Ureter (tissue), 1 donor: Measurements from ENCODE around the gene DCTN2. TPM values are rescaled to one million over a fixed set of nuclear protein-coding genes. Genes with fewer than 3 reads are reported as not detected.
"Not testable (repeated sequence)": the region's sequence is repeated elsewhere in the genome, so short reads cannot be mapped to it uniquely, and the experiment has no call there.

Experiments
- DNase-seq: peaks from one replicate; pipeline ENCODE4 v3.0.0-alpha.2; 2020; ENCODE audit warnings: low spot score
- total RNA-seq: library from RNA; stranded (reverse); gene quantifications from one replicate; pipeline ENCODE4 v1.2.4, GENCODE V29; 2023
- donor health status: DM: yes; HTN: yes; CAD: no.

Gene DCTN2
- total RNA-seq, 1 donor from 2014 or later, result 104 TPM

- DNase-seq, result no peak
These were observed 18.0 kb downstream of the DCTN2 start for GRCh38 chr12:57528831-57529555.

DNA sequence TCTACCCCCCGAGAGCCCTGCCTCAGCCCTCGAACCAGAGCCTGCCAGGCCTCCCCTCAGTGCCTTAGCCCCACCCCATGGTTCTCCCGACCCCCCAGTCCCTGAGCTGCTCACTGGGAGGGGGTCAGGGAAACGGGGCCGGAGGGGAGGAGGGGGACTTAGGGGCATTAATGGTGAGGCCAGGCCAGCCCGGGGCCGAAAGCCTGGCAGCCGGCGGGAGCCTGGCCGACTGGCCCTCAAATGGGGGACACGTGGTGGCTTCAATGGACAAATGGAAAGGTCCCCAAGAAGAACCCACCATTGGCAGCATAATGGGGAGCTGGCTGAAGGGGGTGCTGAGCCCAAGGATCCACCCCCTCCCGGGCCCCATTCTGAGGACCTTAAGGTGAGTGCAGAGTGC, 18.8 kb downstream of the DCTN2 start:
- no peak for DNase-seq

GRCh38 chr12:57527184-57527583, 19.8 kb downstream of the DCTN2 start:
- DNase-seq, result no peak

- no peak for DNase-seq
These were observed 20.4 kb downstream of the DCTN2 start for GRCh38 chr12:57526477-57527126.

- no peak for DNase-seq
These were observed 21.2 kb downstream of the DCTN2 start for GRCh38 chr12:57525615-57526383.

GRCh38 chr12:57524814-57525614, 22.0 kb downstream of the DCTN2 start:
- peak; percentile 50 for DNase-seq

GRCh38 chr12:57523706-57524614, 23.0 kb downstream of the DCTN2 start:
- DNase-seq, result no peak

DNA sequence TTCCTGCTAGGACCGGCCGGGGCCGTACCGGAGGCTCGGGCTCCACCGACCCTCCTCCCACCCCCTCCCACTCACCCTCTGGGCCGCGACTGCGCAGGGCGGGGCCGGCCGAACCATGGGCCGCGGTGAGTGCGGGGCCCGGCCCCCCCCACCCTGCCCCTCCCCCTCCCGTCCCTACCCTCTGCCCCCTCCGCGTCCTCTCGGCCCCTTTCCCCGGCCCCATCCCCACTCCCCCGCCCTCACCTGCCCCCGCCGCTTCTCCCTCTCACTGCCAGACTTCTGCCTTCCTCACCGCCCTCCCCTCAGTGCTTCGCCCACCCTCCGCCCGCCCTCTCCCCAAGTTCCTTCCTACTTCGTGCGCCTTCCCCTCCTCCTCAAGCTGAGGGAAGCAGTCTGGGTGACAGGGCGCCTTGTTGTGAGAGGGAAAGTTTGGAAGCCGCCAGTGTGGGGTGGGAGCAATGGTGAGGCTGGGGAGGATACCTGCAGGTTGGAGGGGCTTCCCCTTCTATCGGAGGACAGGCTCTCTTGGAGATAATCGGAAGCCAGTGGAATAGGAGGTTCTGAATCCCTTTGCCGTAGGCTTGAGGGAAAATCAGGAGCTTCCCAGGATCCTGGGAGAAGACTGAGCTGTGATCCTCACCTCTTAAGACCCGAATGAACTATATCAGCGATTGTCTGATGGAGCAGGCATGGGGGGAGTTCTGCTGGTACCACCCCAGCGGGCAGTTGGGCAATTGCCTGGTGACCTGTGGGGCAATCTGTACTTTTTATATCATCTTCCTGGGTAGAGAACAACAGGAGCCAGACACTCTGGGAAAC, 23.9 kb downstream of the DCTN2 start:
- DNase-seq, result peak; percentile 80

GRCh38 chr12:57522011-57522886, 24.7 kb downstream of the DCTN2 start, which contains the start of gene MBD6:
TSS of gene MBD6 (plus strand) at chr12:57522824. CDS start at chr12:57524304, 1,480 bp downstream.
- DNase-seq, result peak; percentile 96

DNA sequence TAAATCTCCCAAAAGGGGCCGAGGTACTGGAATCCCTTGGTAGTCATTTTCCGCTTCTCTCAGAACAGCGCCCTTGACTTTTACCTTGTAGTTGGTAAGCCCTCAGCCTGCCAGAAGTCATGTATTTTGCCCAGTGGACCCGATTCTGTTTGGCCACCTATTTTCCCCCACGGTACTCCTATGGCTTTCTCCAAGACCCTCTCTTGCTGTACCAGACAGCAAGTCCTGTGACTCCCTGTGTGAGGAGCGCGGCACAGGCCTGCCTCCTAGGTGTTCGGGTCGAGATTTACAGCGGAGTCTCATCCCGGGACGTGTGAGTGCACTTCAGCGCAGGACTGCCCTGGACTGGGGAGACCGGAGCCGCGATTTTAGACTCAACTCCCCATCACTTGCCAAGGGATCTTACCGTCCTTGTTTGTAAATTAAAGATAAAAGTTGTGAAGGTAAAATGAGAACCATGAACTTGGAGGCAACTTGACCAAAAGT, 25.4 kb downstream of the DCTN2 start:
- DNase-seq, result peak; percentile 62

DNA sequence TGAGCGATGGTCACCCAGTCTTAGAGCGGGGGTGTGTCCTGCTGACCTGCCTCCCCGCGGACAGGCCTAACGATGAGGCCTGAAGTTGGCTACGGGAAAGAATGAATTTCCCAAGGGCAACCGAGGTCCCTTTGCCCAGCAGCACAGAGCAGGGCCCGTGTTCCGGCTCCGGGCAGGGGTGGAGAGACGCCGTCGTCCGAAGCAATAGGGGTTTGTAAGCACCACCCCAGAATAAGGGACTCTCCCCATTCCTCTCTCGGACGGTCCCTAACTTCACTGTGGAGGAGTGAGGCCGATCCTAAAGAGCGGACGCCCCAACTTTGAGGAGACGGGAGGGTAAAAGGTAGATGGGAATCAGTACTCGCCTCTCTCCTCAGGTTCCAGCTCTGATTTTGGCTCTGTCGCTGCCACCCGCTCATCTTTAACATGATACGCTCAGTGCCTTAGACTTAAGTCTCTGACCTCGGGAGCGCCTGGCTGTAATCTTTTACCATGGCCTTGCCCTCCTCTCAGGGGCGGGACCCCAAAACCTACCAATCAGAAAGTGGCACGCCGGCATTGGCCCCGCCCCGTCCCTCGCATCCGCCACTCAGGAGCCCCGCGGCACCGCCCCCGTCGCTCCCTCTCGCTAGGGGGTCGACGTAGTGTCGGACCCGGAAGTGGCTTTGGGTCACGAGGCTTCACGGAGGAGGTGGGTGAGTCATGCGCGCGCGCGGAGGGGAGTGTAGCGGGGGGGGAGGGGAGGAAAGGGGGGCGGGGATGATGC, 26.8 kb downstream of the DCTN2 start, which contains the start of gene DDIT3:
DDIT3 (minus strand) TSS at position 462 of the 766 bp plus-strand sequence. CDS start 3,108 bp downstream, outside the sequence.
- DNase-seq, result peak; percentile 100

GRCh38 chr12:57519796-57520052, 27.3 kb downstream of the DCTN2 start:
- DNase-seq, result no peak

DNA sequence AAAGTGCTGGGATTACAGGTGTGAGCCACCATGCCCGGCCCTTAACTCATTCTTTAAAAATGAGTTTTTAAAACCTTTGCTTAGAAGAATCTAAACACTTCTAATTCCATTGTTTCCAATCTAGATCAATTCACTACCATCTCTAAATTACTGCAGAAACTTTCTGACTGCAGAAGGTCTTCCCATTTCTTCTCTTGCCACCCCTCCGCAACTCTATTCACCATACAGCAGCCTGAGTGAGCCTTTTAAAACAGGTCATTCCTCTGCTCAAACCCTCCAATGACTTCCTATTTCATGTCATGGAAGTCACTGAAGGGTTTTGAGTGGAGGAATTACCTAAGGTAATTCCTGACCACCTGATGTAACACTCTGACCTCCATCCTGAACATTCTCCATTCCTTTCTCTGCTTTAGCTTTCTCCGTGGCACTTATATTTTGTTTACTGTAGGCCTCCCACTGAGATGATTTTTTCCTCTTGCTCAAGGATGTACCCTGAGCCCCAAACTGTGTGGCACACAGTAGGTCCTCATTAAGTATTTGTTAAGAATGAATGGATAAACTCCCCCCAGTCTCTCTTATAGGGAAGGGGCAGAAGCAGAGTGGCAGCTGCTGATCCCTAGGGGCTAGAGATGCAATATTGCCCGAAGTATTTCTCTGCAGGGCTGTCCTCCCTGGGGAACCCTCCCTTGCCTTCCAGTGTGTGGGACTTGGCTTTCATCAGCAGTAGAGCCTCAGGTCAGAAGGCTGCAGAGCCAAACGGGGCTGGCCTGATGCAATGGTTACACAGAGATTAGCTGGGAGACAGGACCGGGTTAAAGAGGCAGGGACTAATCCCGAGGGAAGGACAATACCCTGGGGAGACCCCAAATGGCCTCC, 27.8 kb downstream of the DCTN2 start:
- no peak for DNase-seq

- DNase-seq, result no peak
These were observed 28.6 kb downstream of the DCTN2 start for GRCh38 chr12:57518176-57518919.

- not testable (repeated sequence) for DNase-seq
These were observed 29.3 kb downstream of the DCTN2 start for GRCh38 chr12:57517718-57518117.

DNA sequence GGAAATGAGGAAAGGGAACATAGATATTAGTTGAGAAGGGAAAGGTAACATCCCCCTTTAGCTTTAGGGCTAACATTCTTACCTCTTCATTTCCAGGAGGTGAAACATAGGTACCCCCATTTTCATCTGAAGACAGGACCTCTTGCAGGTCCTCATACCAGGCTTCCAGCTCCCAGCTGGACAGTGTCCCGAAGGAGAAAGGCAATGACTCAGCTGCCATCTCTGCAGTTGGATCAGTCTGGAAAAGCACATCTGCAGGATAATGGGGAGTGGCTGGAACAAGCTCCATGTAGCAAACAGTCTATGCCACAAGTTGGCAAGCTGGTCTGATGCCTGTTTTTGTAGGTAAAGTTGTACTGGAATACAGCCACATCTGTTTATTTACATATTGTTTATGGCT, 29.8 kb downstream of the DCTN2 start:
- DNase-seq, result no peak
